ENCODE results near the gene OR51F1. TPM values are rescaled to one million over a fixed set of nuclear protein-coding genes. Genes with fewer than 3 reads are reported as not detected.

OR51F1 gene
- total RNA-seq, 2 experiments from 2014 or later: not detected

DNA sequence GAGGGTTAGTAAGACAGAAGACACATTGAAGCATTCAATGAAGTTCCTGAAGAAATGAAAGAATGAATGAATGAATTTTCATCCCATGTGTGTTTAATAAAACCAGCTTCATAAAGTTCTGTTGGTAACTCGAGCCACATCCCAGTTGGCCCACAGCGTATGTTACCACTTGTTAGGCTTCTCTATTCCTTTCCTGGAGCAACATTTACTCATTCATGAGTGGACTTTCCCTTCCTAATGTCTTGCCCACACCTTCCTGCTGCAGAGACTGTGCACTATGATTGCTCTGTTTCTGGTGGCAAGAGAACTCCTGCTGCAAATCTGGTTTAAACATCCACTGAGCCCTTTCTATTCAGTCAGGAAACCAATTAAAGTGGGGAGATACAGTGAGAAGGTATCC, 27.5 kb upstream of the OR51F1 start:
- no peak for DNase-seq (ENCODE audit: low spot score)
- H3K9me3 ChIP-seq (ENCODE audit: low read length): no peaks in the 10 kb centered on the region
- BruUV-seq (replicated peaks): no TSS peak
- no peaks in the 10 kb centered on the region for H3K4me1 ChIP-seq (ENCODE audit: insufficient read depth, low read length, poor library complexity, severe bottlenecking)
- TF ChIP-seq, protein P1, sequence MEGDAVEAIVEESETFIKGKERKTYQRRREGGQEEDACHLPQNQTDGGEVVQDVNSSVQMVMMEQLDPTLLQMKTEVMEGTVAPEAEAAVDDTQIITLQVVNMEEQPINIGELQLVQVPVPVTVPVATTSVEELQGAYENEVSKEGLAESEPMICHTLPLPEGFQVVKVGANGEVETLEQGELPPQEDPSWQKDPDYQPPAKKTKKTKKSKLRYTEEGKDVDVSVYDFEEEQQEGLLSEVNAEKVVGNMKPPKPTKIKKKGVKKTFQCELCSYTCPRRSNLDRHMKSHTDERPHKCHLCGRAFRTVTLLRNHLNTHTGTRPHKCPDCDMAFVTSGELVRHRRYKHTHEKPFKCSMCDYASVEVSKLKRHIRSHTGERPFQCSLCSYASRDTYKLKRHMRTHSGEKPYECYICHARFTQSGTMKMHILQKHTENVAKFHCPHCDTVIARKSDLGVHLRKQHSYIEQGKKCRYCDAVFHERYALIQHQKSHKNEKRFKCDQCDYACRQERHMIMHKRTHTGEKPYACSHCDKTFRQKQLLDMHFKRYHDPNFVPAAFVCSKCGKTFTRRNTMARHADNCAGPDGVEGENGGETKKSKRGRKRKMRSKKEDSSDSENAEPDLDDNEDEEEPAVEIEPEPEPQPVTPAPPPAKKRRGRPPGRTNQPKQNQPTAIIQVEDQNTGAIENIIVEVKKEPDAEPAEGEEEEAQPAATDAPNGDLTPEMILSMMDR (conservative IDR thresholded peaks at IDR 0.05; ENCODE audit: low read length): no peak
- TF ChIP-seq EZH2phosphoT487 (IDR thresholded peaks at IDR 0.05; ENCODE audit: borderline replicate concordance, low read depth, low read length): no peak
- H3K27ac ChIP-seq (ENCODE audit: low read depth, low read length, poor library complexity, severe bottlenecking): no peak overlapping the region
- intact Hi-C loops (cut with micrococcal nuclease; ENCODE audit: unreplicated experiment): no loop called here
- no peaks in the 10 kb centered on the region for H4K20me1 ChIP-seq (ENCODE audit: insufficient read depth, low read length)
- ChIA-PET POLR2A (interaction anchor here (1.2 kb wide), 1 partner anchor 39 kb away, joined by 3 read pairs; no protein-coding TSS in a partner anchor), CTCF (ENCODE audit: unreplicated experiment) (no interaction called here)
- no peaks in the 10 kb centered on the region for H3K9me2 ChIP-seq (ENCODE audit: insufficient read depth, low read length)
- H3K79me2 ChIP-seq (ENCODE audit: insufficient read depth, low read depth, low read length): no peaks in the 10 kb centered on the region
- no peak overlapping the region for H2AFZ ChIP-seq (ENCODE audit: low read length)
- H3K4me2 ChIP-seq (ENCODE audit: low read length): no peak overlapping the region
- H3K4me3 ChIP-seq (ENCODE audit: low read depth, low read length, poor library complexity, severe bottlenecking): no peak overlapping the region
- no peaks in the 10 kb centered on the region for H3K36me3 ChIP-seq (ENCODE audit: insufficient read depth, low read length)

DNA sequence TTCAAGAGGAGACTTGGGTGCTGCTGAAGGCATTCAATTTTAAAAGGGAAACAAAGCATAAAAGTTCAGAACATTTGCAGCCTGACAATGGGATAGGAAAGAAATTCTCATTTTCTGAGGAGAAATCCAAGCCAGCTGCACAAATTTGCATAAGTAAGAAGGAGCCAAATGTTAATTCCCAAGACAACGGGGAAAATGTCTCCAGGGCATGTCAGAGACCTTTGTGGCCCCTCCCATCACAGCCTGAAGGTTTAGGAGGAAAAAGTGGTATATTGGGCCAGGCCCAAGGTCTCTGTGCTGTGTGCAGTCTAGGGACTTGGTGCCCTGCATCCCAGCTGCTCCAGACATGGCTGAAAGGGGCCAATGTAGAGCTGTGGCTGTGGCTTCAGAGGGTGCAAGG, 12.7 kb upstream of the OR51F1 start:
- H3K79me2 ChIP-seq (ENCODE audit: insufficient read depth, low read depth, low read length): no peaks in the 10 kb centered on the region
- H3K9me3 ChIP-seq (ENCODE audit: low read length): no peaks in the 10 kb centered on the region
- no peaks in the 10 kb centered on the region for H3K4me1 ChIP-seq (ENCODE audit: insufficient read depth, low read length, poor library complexity, severe bottlenecking)
- no TSS peak for BruUV-seq (replicated peaks)
- H3K36me3 ChIP-seq (ENCODE audit: insufficient read depth, low read length): no peaks in the 10 kb centered on the region
- H3K4me3 ChIP-seq (ENCODE audit: low read depth, low read length, poor library complexity, severe bottlenecking): no peak overlapping the region
- no peaks in the 10 kb centered on the region for H4K20me1 ChIP-seq (ENCODE audit: insufficient read depth, low read length)
- intact Hi-C loops (cut with micrococcal nuclease; ENCODE audit: unreplicated experiment): no loop called here
- POLR2A ChIA-PET: no interaction called here
- no peak overlapping the region for H2AFZ ChIP-seq (ENCODE audit: low read length)
- DNase-seq (ENCODE audit: low spot score): no peak
- H3K9me2 ChIP-seq (ENCODE audit: insufficient read depth, low read length): no peaks in the 10 kb centered on the region
- no peak overlapping the region for H3K4me2 ChIP-seq (ENCODE audit: low read length)
- H3K27ac ChIP-seq (ENCODE audit: low read depth, low read length, poor library complexity, severe bottlenecking): no peak overlapping the region
- CTCF ChIA-PET (ENCODE audit: unreplicated experiment): no interaction called here
- TF ChIP-seq, protein P1 (conservative IDR thresholded peaks at IDR 0.05; ENCODE audit: low read length): no peak
- TF ChIP-seq EZH2phosphoT487 (IDR thresholded peaks at IDR 0.05; ENCODE audit: borderline replicate concordance, low read depth, low read length): no peak

GRCh38 chr11:4768094-4768493, 1.6 kb downstream of the OR51F1 start:
- Histone ChIP-seq H3K4me1 (ENCODE audit: insufficient read depth, low read length, poor library complexity, severe bottlenecking) (no peaks in the 10 kb centered on the region), H3K79me2 (ENCODE audit: insufficient read depth, low read depth, low read length) (no peaks in the 10 kb centered on the region), H3K4me2 (ENCODE audit: low read length) (no peak overlapping the region), H4K20me1 (ENCODE audit: insufficient read depth, low read length) (no peaks in the 10 kb centered on the region), H3K36me3 (ENCODE audit: insufficient read depth, low read length) (no peaks in the 10 kb centered on the region), H3K9me3 (ENCODE audit: low read length) (no peaks in the 10 kb centered on the region), H3K27ac (ENCODE audit: low read depth, low read length, poor library complexity, severe bottlenecking) (no peak overlapping the region), H3K4me3 (ENCODE audit: low read depth, low read length, poor library complexity, severe bottlenecking) (no peak overlapping the region), H3K9me2 (ENCODE audit: insufficient read depth, low read length) (0 out of 2 replicates have a peak, but pooled peaks cover 3% of the 10 kb centered on the region), H2AFZ (ENCODE audit: low read length) (no peak overlapping the region)
- DNase-seq (ENCODE audit: low spot score): no peak
- intact Hi-C loops (cut with micrococcal nuclease; ENCODE audit: unreplicated experiment): no loop called here
- CTCF ChIA-PET (ENCODE audit: unreplicated experiment): no interaction called here
- TF ChIP-seq, protein P1 (conservative IDR thresholded peaks at IDR 0.05; ENCODE audit: low read length): no peak
- TF ChIP-seq EZH2phosphoT487 (IDR thresholded peaks at IDR 0.05; ENCODE audit: borderline replicate concordance, low read depth, low read length): no peak
- POLR2A ChIA-PET: no interaction called here
- no TSS peak for BruUV-seq (replicated peaks)

Data from OCI-LY7 (cell line).